ENCODE data around the gene FLT3LG. TPM values are rescaled to one million over a fixed set of nuclear protein-coding genes. Genes with fewer than 3 reads are reported as not detected.

FLT3LG gene
- total RNA-seq, 1 donor from 2014 or later: 17.7 TPM

DNA sequence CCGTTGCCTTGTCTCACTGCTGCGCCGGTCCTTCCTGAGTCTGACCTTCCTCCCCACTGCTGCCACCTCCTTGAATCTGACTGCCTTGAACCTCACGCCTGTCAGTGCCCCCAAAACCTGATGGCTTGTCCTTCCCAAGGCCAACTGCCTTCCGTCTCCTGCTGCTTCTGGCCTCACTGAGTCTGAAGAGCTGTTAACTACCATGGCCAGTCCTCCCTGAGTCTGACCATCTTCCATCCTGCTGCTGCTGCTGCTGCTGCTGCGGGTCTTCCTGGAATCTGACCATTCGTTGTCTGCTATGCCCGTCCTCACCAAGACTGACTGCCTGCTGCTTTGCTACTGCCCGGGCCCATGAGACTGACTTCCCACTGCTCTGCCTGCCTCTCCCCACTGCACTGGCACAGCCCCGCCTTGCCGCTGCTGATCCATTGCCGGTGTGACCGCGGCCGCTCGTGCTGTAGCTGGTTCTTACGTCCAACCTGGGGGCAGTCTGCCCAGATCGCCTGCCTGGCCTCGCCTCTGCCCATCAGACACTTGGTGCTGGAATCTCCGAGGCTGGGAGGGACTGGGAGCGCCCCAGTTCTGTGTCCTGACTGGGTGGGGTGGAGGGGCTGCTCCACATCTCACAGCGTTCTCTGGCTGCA is 50.9 kb downstream of the FLT3LG start:
- H3K4me3 Mint-ChIP-seq: no peak overlapping the region
- H3K27me3 Mint-ChIP-seq: no peaks in the 10 kb centered on the region
- DNase-seq (no peak), ATAC-seq (ENCODE audit: low read depth) (no peak)
- TF ChIP-seq, protein P1, sequence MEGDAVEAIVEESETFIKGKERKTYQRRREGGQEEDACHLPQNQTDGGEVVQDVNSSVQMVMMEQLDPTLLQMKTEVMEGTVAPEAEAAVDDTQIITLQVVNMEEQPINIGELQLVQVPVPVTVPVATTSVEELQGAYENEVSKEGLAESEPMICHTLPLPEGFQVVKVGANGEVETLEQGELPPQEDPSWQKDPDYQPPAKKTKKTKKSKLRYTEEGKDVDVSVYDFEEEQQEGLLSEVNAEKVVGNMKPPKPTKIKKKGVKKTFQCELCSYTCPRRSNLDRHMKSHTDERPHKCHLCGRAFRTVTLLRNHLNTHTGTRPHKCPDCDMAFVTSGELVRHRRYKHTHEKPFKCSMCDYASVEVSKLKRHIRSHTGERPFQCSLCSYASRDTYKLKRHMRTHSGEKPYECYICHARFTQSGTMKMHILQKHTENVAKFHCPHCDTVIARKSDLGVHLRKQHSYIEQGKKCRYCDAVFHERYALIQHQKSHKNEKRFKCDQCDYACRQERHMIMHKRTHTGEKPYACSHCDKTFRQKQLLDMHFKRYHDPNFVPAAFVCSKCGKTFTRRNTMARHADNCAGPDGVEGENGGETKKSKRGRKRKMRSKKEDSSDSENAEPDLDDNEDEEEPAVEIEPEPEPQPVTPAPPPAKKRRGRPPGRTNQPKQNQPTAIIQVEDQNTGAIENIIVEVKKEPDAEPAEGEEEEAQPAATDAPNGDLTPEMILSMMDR (IDR thresholded peaks at IDR 0.05): no peak
- H3K36me3 Mint-ChIP-seq (ENCODE audit: low read depth): peaks cover 7% of the 10 kb centered on the region
- ChIA-PET CTCF (no interaction called here), POLR2A (no interaction called here)
- no peak overlapping the region for H3K27ac Mint-ChIP-seq
- H3K9me3 Mint-ChIP-seq: no peaks in the 10 kb centered on the region
- intact Hi-C loops (cut with micrococcal nuclease): no loop called here
- H3K4me1 Mint-ChIP-seq: peaks cover 11% of the 10 kb centered on the region

DNA sequence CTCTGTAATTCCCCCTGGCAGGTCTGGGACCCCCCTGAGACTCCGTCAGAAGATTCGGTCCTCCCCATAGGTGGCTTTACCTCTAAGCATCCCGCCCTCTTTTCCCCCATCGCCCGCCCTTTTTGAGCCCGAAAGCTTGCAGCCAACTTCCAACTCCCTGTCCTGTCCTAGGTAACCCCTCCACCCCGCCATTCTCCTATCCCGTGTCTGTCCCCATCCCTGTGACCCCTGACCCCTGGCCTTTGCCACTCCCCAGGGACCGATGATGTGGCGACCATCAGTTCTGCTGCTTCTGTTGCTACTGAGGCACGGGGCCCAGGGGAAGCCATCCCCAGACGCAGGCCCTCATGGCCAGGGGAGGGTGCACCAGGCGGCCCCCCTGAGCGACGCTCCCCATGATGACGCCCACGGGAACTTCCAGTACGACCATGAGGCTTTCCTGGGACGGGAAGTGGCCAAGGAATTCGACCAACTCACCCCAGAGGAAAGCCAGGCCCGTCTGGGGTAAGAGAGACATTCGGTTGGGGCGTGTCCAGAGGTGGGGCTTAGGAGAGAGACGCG is 54.3 kb downstream of the FLT3LG start:
- Mint-ChIP-seq H3K9me3 (no peaks in the 10 kb centered on the region), H3K27ac (no peak overlapping the region), H3K4me1 (peaks cover 16% of the 10 kb centered on the region), H3K27me3 (no peaks in the 10 kb centered on the region), H3K36me3 (ENCODE audit: low read depth) (no peaks in the 10 kb centered on the region), H3K4me3 (peak overlapping the region; percentile 75)
- intact Hi-C loops (cut with micrococcal nuclease): no loop called here
- no peak for DNase-seq
- CTCF ChIA-PET: interaction anchor here (1.2 kb wide), 1 partner anchor 18 kb away, joined by 4 read pairs; no protein-coding TSS in a partner anchor
- TF ChIP-seq, protein P1 (IDR thresholded peaks at IDR 0.05): no peak
- ATAC-seq (ENCODE audit: low read depth): no peak
- POLR2A ChIA-PET: interaction anchor here (0.5 to 1.3 kb wide), 7 partner anchors 15 to 148 kb away, joined by 3 to 8 read pairs (median 4); partner anchors contain the start of genes ALDH16A1, FCGRT, NOSIP and RPS11

DNA sequence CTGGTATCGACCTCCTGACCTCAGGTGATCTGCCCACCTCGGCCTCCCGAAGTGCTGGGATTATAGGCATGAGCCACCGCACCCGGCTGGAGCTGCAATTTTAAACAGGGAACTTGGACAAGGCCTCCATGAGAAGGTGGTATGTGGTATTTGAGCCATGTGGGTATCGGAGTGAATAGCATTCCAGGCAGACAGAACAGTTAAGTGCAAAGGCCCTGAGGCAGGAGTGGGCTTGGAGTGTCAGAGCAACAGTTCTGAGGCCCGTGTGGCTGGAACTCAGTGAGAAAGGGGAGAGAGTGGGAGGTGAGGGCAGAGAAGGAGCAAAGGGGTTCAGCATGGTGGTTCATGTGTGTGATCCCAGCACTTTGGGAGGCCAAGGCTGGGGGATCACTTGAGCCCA is 56.7 kb downstream of the FLT3LG start:
- no peaks in the 10 kb centered on the region for H3K36me3 Mint-ChIP-seq (ENCODE audit: low read depth)
- no peak overlapping the region for H3K27ac Mint-ChIP-seq
- ChIA-PET CTCF (no interaction called here), POLR2A (interaction anchor here (0.6 to 1.5 kb wide), 4 partner anchors 16 to 142 kb away, joined by 3 to 4 read pairs (median 4); partner anchors contain the start of gene KASH5)
- TF ChIP-seq, protein P1 (IDR thresholded peaks at IDR 0.05): no peak
- H3K4me3 Mint-ChIP-seq: no peak overlapping the region
- no peak for ATAC-seq (ENCODE audit: low read depth)
- DNase-seq: no peak
- intact Hi-C loops (cut with micrococcal nuclease): loop anchor here (5.0 kb wide), 1 partner anchor 33 kb away; the partner anchor contains the start of gene RPS11
- H3K4me1 Mint-ChIP-seq: peaks cover 33% of the 10 kb centered on the region
- no peaks in the 10 kb centered on the region for H3K9me3 Mint-ChIP-seq
- no peaks in the 10 kb centered on the region for H3K27me3 Mint-ChIP-seq

DNA sequence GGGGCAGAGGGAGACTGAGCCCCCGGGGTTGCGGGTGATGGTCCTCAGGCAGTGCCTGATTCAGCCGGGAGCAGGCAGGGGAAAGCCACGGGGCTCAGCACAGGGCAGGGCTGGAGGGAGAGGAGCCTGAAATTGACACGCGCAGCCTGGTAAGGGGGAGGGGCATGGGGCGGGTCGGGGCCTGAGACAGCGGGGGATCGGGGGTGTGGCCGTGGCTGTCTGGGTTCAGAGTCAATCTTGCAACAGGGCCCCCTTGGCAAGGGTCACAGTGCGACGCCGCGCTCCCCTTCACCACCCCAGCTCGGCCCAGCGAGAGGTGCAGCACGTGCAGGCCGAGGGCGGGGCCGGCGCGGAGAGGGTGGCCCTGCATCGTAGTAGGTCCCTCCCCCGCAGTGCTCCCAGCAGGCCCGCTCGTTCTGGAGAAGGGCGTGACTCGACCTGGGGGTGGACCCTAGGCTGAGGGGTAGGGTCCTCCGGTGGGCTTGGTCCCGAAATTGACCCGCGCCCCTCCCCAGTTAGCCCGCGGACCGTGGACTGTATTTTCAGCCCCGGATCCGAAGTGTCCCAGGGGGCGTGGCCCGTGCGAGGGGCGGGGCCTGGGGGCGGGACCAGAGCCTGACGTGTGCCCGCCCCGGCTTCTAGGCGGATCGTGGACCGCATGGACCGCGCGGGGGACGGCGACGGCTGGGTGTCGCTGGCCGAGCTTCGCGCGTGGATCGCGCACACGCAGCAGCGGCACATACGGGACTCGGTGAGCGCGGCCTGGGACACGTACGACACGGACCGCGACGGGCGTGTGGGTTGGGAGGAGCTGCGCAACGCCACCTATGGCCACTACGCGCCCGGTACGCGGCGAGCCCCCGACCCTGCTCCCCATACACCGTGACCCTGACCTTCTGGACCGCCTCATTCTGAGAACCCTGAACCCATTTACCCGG is 59.8 kb downstream of the FLT3LG start:
- TF ChIP-seq, protein P1 (IDR thresholded peaks at IDR 0.05): no peak
- H3K9me3 Mint-ChIP-seq: no peaks in the 10 kb centered on the region
- DNase-seq (peak; percentile 93), ATAC-seq (ENCODE audit: low read depth) (peak; percentile 87)
- ChIA-PET CTCF (interaction anchor here (0.9 to 2.4 kb wide), 6 partner anchors 13 to 38 kb away, joined by 3 to 7 read pairs (median 4); partner anchors contain the start of gene RPS11), POLR2A (interaction anchor here (0.6 to 2.0 kb wide), 11 partner anchors 21 to 1755 kb away, joined by 3 to 8 read pairs (median 4); partner anchors contain the start of genes FCGRT, NOSIP, PRMT1 and SELENOW)
- H3K36me3 Mint-ChIP-seq (ENCODE audit: low read depth): no peaks in the 10 kb centered on the region
- no peak overlapping the region for H3K27ac Mint-ChIP-seq
- no peaks in the 10 kb centered on the region for H3K27me3 Mint-ChIP-seq
- H3K4me3 Mint-ChIP-seq: peak overlapping the region; percentile 82
- H3K4me1 Mint-ChIP-seq: peaks cover 43% of the 10 kb centered on the region
- intact Hi-C loops (cut with micrococcal nuclease): loop anchor here (2.0 to 5.0 kb wide), 2 partner anchors 21 to 37 kb away; partner anchors contain the start of genes FCGRT and RPS11

All from activated B cell treated with CpG ODN at 0.5 μM for 24 hours (primary cell).